A549 (cell line): ENCODE data around the gene NKRF.
A peak's percentile ranks its signal among the peaks of the same experiment; 100 is the strongest.

Experiments used
- HDAC2 ChIP-seq: fragments of 200-600 bp; sonication (generic); IDR thresholded peaks from 2 replicates; pipeline ENCODE4 v1.6.1; 2016
- HES2 ChIP-seq: fragments of >200 bp; sonication (Bioruptor Twin); formaldehyde crosslinking; IDR thresholded peaks from 2 replicates; pipeline ENCODE4 v1.6.1; 2016
- HOXB13 ChIP-seq: fragments of 250-450 bp; sonication (Bioruptor Pico); IDR thresholded peaks from 2 replicates; pipeline ENCODE4 v1.5.0; 2020; ENCODE audit warnings: low read depth, mild to moderate bottlenecking, moderate library complexity
- MAFK ChIP-seq: fragments of 450-650 bp; IDR thresholded peaks from 2 replicates; pipeline ENCODE4 v1.6.1; 2014; ENCODE audit not compliant: partially characterized antibody
- MYC ChIP-seq: IDR thresholded peaks from 2 replicates; pipeline ENCODE4 v1.6.1; 2012; ENCODE audit warnings: mild to moderate bottlenecking, inconsistent platforms, low read length, improper control_type of control experiment, borderline replicate concordance
- PHF8 ChIP-seq: fragments of 200-600 bp; sonication (generic); IDR thresholded peaks from 2 replicates; pipeline ENCODE4 v1.6.1; 2016; ENCODE audit warnings: low read depth, mild to moderate bottlenecking, antibody characterized with exemption, moderate library complexity, borderline replicate concordance
- POLR2A ChIP-seq: IDR thresholded peaks from 2 replicates; pipeline ENCODE4 v1.6.1; 2012; ENCODE audit warnings: mild to moderate bottlenecking, low read length
- TF ChIP-seq, protein P1 (sequence below): fragments of >200 bp; sonication (Bioruptor Twin); formaldehyde crosslinking; IDR thresholded peaks from 3 replicates; pipeline ENCODE4 v1.5.1; 2016
- TF ChIP-seq, protein P2 (sequence below): IDR thresholded peaks from 2 replicates; pipeline ENCODE4 v1.6.1; 2012; ENCODE audit warnings: low read depth, borderline replicate concordance

GRCh38 chrX:119574394-119575266 is 31.6 kb downstream of the NKRF start, which contains the start of gene UBE2A:
- TF ChIP-seq HDAC2: no peak
- 0 out of 2 replicates have a peak, but pooled peaks have one; percentile 49 for TF ChIP-seq MYC
- TF ChIP-seq HES2: no peak
- TF ChIP-seq HOXB13 (CRISPR knock-in tag): no peak
- TF ChIP-seq MAFK: peak; percentile 42
- TF ChIP-seq, protein P1, sequence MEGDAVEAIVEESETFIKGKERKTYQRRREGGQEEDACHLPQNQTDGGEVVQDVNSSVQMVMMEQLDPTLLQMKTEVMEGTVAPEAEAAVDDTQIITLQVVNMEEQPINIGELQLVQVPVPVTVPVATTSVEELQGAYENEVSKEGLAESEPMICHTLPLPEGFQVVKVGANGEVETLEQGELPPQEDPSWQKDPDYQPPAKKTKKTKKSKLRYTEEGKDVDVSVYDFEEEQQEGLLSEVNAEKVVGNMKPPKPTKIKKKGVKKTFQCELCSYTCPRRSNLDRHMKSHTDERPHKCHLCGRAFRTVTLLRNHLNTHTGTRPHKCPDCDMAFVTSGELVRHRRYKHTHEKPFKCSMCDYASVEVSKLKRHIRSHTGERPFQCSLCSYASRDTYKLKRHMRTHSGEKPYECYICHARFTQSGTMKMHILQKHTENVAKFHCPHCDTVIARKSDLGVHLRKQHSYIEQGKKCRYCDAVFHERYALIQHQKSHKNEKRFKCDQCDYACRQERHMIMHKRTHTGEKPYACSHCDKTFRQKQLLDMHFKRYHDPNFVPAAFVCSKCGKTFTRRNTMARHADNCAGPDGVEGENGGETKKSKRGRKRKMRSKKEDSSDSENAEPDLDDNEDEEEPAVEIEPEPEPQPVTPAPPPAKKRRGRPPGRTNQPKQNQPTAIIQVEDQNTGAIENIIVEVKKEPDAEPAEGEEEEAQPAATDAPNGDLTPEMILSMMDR: peak; percentile 22; the same call in 2 of the 3 replicates
- TF ChIP-seq POLR2A: peak; percentile 95
- TF ChIP-seq, protein P2, sequence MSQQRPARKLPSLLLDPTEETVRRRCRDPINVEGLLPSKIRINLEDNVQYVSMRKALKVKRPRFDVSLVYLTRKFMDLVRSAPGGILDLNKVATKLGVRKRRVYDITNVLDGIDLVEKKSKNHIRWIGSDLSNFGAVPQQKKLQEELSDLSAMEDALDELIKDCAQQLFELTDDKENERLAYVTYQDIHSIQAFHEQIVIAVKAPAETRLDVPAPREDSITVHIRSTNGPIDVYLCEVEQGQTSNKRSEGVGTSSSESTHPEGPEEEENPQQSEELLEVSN: 0 out of 2 replicates have a peak, but pooled peaks have one; percentile 24
- peak; percentile 88; the same call in 1 of the 2 replicates for TF ChIP-seq PHF8
